ENCODE results near the gene PLK5.

The PLK5 gene

GRCh38 chr19:1571358-1571757, 47.5 kb downstream of the PLK5 start:
- TF ChIP-seq CTCF (IDR thresholded peaks at IDR 0.05; ENCODE audit: low read length) = no peak
- TF ChIP-seq EZH2 (IDR thresholded peaks at IDR 0.05; ENCODE audit: borderline replicate concordance, low read length) = no peak
- H3K9ac ChIP-seq (ENCODE audit: low read length) = no peak overlapping the region
- peaks cover 12% of the 10 kb centered on the region for H3K4me1 ChIP-seq (ENCODE audit: insufficient read depth, low read length, severe bottlenecking)

GRCh38 chr19:1572795-1573194, 48.9 kb downstream of the PLK5 start:
- peaks cover 4% of the 10 kb centered on the region for H3K4me1 ChIP-seq (ENCODE audit: insufficient read depth, low read length, severe bottlenecking)
- peaks cover 21% of the 10 kb centered on the region for H3K36me3 ChIP-seq (ENCODE audit: insufficient read depth, low read length)
- H2AFZ ChIP-seq (ENCODE audit: low read length) = no peak overlapping the region

More at GRCh38 chr19:1571358-1571757, 47.5 kb downstream of the PLK5 start:
- Histone ChIP-seq H3K79me2 (ENCODE audit: insufficient read depth, low read length) (no peaks in the 10 kb centered on the region), H2AFZ (ENCODE audit: low read length) (no peak overlapping the region), H3K36me3 (ENCODE audit: insufficient read depth, low read length) (peaks cover 7% of the 10 kb centered on the region), H3K4me3 (ENCODE audit: low read depth, low read length, poor library complexity, severe bottlenecking) (no peak overlapping the region), H3K4me2 (ENCODE audit: low read length) (no peak overlapping the region), H3K27ac (ENCODE audit: low read depth, low read length, poor library complexity, severe bottlenecking) (no peak overlapping the region), H3K9me2 (ENCODE audit: low read depth, low read length) (no peaks in the 10 kb centered on the region), H3K9me3 (ENCODE audit: low read length) (no peaks in the 10 kb centered on the region), H3F3A (ENCODE audit: insufficient read depth, low read length) (no peaks in the 10 kb centered on the region), H3K27me3 (ENCODE audit: insufficient read depth, low read length) (no peaks in the 10 kb centered on the region), H4K20me1 (ENCODE audit: insufficient read depth, low read length) (no peaks in the 10 kb centered on the region)

GRCh38 chr19:1574354-1575136, 50.7 kb downstream of the PLK5 start:
- Histone ChIP-seq H3K9ac (ENCODE audit: low read length) (no peak overlapping the region), H3K27ac (ENCODE audit: low read depth, low read length, poor library complexity, severe bottlenecking) (no peak overlapping the region), H4K20me1 (ENCODE audit: insufficient read depth, low read length) (no peaks in the 10 kb centered on the region), H3K4me1 (ENCODE audit: insufficient read depth, low read length, severe bottlenecking) (no peaks in the 10 kb centered on the region), H3K36me3 (ENCODE audit: insufficient read depth, low read length) (peaks cover 37% of the 10 kb centered on the region), H3K9me3 (ENCODE audit: low read length) (no peaks in the 10 kb centered on the region), H3K4me3 (ENCODE audit: low read depth, low read length, poor library complexity, severe bottlenecking) (no peak overlapping the region), H3K4me2 (ENCODE audit: low read length) (no peak overlapping the region), H3K9me2 (ENCODE audit: low read depth, low read length) (no peaks in the 10 kb centered on the region), H3F3A (ENCODE audit: insufficient read depth, low read length) (no peaks in the 10 kb centered on the region), H3K27me3 (ENCODE audit: insufficient read depth, low read length) (no peaks in the 10 kb centered on the region), H3K79me2 (ENCODE audit: insufficient read depth, low read length) (no peaks in the 10 kb centered on the region), H2AFZ (ENCODE audit: low read length) (no peak overlapping the region)
- TF ChIP-seq CTCF (IDR thresholded peaks at IDR 0.05; ENCODE audit: low read length) = no peak
- no peak for TF ChIP-seq EZH2 (IDR thresholded peaks at IDR 0.05; ENCODE audit: borderline replicate concordance, low read length)

More at GRCh38 chr19:1572795-1573194, 48.9 kb downstream of the PLK5 start:
- no peak for TF ChIP-seq CTCF (IDR thresholded peaks at IDR 0.05; ENCODE audit: low read length)
- TF ChIP-seq EZH2 (IDR thresholded peaks at IDR 0.05; ENCODE audit: borderline replicate concordance, low read length) = no peak
- H3K9me2 ChIP-seq (ENCODE audit: low read depth, low read length) = no peaks in the 10 kb centered on the region
- no peaks in the 10 kb centered on the region for H3K79me2 ChIP-seq (ENCODE audit: insufficient read depth, low read length)
- H3K4me3 ChIP-seq (ENCODE audit: low read depth, low read length, poor library complexity, severe bottlenecking) = no peak overlapping the region
- no peaks in the 10 kb centered on the region for H3F3A ChIP-seq (ENCODE audit: insufficient read depth, low read length)
- no peaks in the 10 kb centered on the region for H3K9me3 ChIP-seq (ENCODE audit: low read length)
- no peak overlapping the region for H3K27ac ChIP-seq (ENCODE audit: low read depth, low read length, poor library complexity, severe bottlenecking)
- H3K27me3 ChIP-seq (ENCODE audit: insufficient read depth, low read length) = no peaks in the 10 kb centered on the region
- H3K4me2 ChIP-seq (ENCODE audit: low read length) = no peak overlapping the region
- H4K20me1 ChIP-seq (ENCODE audit: insufficient read depth, low read length) = no peaks in the 10 kb centered on the region
- no peak overlapping the region for H3K9ac ChIP-seq (ENCODE audit: low read length)

All from OCI-LY1 (cell line).